ENCODE data around the gene PAIP2. TPM values are rescaled to one million over a fixed set of nuclear protein-coding genes. Genes with fewer than 3 reads are reported as not detected.

Gene PAIP2
- total and polyA plus RNA-seq, 4 donors = 55.6 to 83.1 (median 70.6) TPM

DNA sequence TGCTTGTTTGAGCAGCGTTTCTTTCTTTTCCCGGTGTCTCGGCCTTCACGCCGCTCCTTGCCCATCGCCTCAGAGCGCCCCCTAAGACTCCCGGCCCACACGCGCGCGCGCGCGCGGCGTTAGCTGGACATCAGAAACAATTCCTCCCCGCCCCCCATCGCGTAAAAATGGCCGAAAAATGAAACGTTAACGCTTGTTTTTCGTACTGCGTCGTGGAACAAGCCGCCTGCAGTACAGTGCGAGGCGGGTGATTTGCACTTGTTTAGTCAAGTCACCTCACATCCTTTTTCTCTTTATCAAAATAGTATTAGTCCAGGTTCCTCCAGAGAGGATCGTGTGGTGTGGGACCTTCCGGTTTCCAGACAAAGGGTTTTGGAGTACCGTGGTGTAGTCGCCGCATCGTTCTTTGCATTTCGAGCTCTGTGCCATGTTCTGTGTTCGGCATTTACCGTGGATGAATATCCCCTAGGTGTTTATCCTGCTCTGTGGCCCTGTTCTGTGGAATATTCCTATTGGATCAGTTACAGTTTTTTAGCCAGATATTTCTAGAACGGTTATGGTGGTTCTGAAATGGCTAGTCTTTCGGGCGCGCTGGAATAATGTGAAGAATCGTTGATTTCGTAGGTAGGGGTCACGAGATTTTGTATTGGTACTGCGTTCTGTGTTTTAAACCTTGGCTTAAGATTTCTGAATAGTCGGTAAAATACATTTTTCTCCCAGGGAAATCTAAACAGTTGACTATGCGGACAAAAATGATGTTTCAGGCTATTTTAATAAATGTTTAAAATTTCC, 47.1 kb upstream of the PAIP2 start:
- Histone ChIP-seq H3K27me3 (ENCODE audit: control insufficient read depth in 3 of 3, insufficient read depth in 3 of 3, low read length in 2 of 3) (no peaks in the 10 kb centered on the region), H3K4me3 (peak overlapping the region; percentile 72), H3K9ac (ENCODE audit: insufficient read depth in 1 of 2, low read length in 2 of 2) (peak overlapping the region; percentile 96 to 99), H3K27ac (ENCODE audit: low read depth in 1 of 2, low read length in 1 of 2) (peak overlapping the region; percentile 99 to 100), H3K36me3 (ENCODE audit: control insufficient read depth in 4 of 4, insufficient read depth in 4 of 4, low read length in 4 of 4) (peaks cover 0 to 7% (median 0%) of the 10 kb centered on the region in 4 donors), H3K9me3 (ENCODE audit: control insufficient read depth in 4 of 4, insufficient read depth in 3 of 4, low read length in 3 of 4) (no peaks in the 10 kb centered on the region), H3K4me1 (ENCODE audit: control insufficient read depth in 5 of 5, insufficient read depth in 5 of 5, low read length in 5 of 5) (peaks cover 10 to 40% (median 16%) of the 10 kb centered on the region in 5 donors)
- 1% methylated on average over 48 of the region's 48 CpGs for WGBS, 2 donors
- ATAC-seq (ENCODE audit: insufficient read depth, low FRiP score) (peak; percentile 39), DNase-seq (peak; percentile 88 to 93 (median 93))
- TF ChIP-seq, protein P1, sequence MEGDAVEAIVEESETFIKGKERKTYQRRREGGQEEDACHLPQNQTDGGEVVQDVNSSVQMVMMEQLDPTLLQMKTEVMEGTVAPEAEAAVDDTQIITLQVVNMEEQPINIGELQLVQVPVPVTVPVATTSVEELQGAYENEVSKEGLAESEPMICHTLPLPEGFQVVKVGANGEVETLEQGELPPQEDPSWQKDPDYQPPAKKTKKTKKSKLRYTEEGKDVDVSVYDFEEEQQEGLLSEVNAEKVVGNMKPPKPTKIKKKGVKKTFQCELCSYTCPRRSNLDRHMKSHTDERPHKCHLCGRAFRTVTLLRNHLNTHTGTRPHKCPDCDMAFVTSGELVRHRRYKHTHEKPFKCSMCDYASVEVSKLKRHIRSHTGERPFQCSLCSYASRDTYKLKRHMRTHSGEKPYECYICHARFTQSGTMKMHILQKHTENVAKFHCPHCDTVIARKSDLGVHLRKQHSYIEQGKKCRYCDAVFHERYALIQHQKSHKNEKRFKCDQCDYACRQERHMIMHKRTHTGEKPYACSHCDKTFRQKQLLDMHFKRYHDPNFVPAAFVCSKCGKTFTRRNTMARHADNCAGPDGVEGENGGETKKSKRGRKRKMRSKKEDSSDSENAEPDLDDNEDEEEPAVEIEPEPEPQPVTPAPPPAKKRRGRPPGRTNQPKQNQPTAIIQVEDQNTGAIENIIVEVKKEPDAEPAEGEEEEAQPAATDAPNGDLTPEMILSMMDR (IDR thresholded peaks at IDR 0.05; ENCODE audit: control extremely low read depth, extremely low read depth) = no peak

GRCh38 chr5:139295346-139296057, 46.2 kb upstream of the PAIP2 start:
- peaks cover 11 to 42% (median 19%) of the 10 kb centered on the region in 5 donors for H3K4me1 ChIP-seq (ENCODE audit: control insufficient read depth in 5 of 5, insufficient read depth in 5 of 5, low read length in 5 of 5)
- DNase-seq = peak in 2 of 3 donors; percentile 31 to 61
- no peak for ATAC-seq (ENCODE audit: insufficient read depth, low FRiP score)
- H3K36me3 ChIP-seq (ENCODE audit: control insufficient read depth in 4 of 4, insufficient read depth in 4 of 4, low read length in 4 of 4) = peaks cover 0 to 7% (median under 1%) of the 10 kb centered on the region in 4 donors
- no peaks in the 10 kb centered on the region for H3K27me3 ChIP-seq (ENCODE audit: control insufficient read depth in 3 of 3, insufficient read depth in 3 of 3, low read length in 2 of 3)
- WGBS, 2 donors = 31 to 36% methylated on average over 16 of the region's 16 CpGs
- TF ChIP-seq, protein P1 (IDR thresholded peaks at IDR 0.05; ENCODE audit: control extremely low read depth, extremely low read depth) = no peak
- peak overlapping the region in 1 of 2 donors; percentile 42 for H3K27ac ChIP-seq (ENCODE audit: low read depth in 1 of 2, low read length in 1 of 2)
- H3K9me3 ChIP-seq (ENCODE audit: control insufficient read depth in 4 of 4, insufficient read depth in 3 of 4, low read length in 3 of 4) = no peaks in the 10 kb centered on the region
- H3K4me3 ChIP-seq = no peak overlapping the region
- H3K9ac ChIP-seq (ENCODE audit: insufficient read depth in 1 of 2, low read length in 2 of 2) = peak overlapping the region; percentile 96 to 99

DNA sequence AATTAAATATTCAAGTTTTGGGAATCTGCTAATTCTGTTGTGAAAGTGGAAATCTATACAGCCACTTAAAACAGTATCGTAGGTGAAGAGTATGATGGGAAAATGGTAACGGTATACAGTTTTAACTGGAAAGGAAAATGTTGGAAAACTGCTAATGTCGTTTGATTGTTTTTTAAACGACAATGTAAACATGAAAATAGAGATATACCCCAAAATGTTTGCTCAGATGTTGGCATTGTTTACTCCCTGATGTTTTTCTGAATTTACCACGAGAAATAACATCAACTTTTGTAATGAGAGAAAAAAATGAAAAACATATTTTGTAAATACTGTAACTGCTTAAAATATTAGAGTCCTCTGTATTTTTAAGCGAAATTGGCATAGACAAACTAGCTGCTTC, 45.5 kb upstream of the PAIP2 start:
- Histone ChIP-seq H3K36me3 (ENCODE audit: control insufficient read depth in 4 of 4, insufficient read depth in 4 of 4, low read length in 4 of 4) (peaks cover 0 to 7% (median under 1%) of the 10 kb centered on the region in 4 donors), H3K4me1 (ENCODE audit: control insufficient read depth in 5 of 5, insufficient read depth in 5 of 5, low read length in 5 of 5) (peaks cover 11 to 42% (median 19%) of the 10 kb centered on the region in 5 donors), H3K9ac (ENCODE audit: insufficient read depth in 1 of 2, low read length in 2 of 2) (peak overlapping the region in 1 of 2 donors; percentile 23), H3K4me3 (no peak overlapping the region), H3K27me3 (ENCODE audit: control insufficient read depth in 3 of 3, insufficient read depth in 3 of 3, low read length in 2 of 3) (no peaks in the 10 kb centered on the region), H3K9me3 (ENCODE audit: control insufficient read depth in 4 of 4, insufficient read depth in 3 of 4, low read length in 3 of 4) (no peaks in the 10 kb centered on the region), H3K27ac (ENCODE audit: low read depth in 1 of 2, low read length in 1 of 2) (no peak overlapping the region)
- no peak for DNase-seq
- no peak for ATAC-seq (ENCODE audit: insufficient read depth, low FRiP score)
- TF ChIP-seq, protein P1 (IDR thresholded peaks at IDR 0.05; ENCODE audit: control extremely low read depth, extremely low read depth) = no peak
- WGBS, 2 donors = 50 to 71% methylated on average over 6 of the region's 6 CpGs
